ENCODE results near the gene CCDC158. TPM values are rescaled to one million over a fixed set of nuclear protein-coding genes. Genes with fewer than 3 reads are reported as not detected.

Gene CCDC158
- total RNA-seq, 1 donor from 2014 or later: not detected

GRCh38 chr4:76275486-76276124 is 145.3 kb downstream of the CCDC158 start:
- Mint-ChIP-seq H3K27ac (ENCODE audit: unreplicated experiment) (no peak overlapping the region), H3K27me3 (ENCODE audit: unreplicated experiment) (no peaks in the 10 kb centered on the region), H3K36me3 (ENCODE audit: unreplicated experiment) (no peaks in the 10 kb centered on the region), H3K4me3 (ENCODE audit: unreplicated experiment) (no peak overlapping the region), H3K9me3 (ENCODE audit: unreplicated experiment) (peaks cover 2% of the 10 kb centered on the region), H3K4me1 (ENCODE audit: low read depth, unreplicated experiment) (no peaks in the 10 kb centered on the region)
- no peak for TF ChIP-seq CTCF (IDR thresholded peaks at IDR 0.05; ENCODE audit: partially characterized antibody, unreplicated experiment)
- DNase-seq: no peak

- no peaks in the 10 kb centered on the region for H3K4me1 Mint-ChIP-seq (ENCODE audit: low read depth, unreplicated experiment)
- no peak overlapping the region for H3K4me3 Mint-ChIP-seq (ENCODE audit: unreplicated experiment)
- H3K36me3 Mint-ChIP-seq (ENCODE audit: unreplicated experiment): no peaks in the 10 kb centered on the region
- peaks cover 2% of the 10 kb centered on the region for H3K9me3 Mint-ChIP-seq (ENCODE audit: unreplicated experiment)
- no peaks in the 10 kb centered on the region for H3K27me3 Mint-ChIP-seq (ENCODE audit: unreplicated experiment)
- no peak overlapping the region for H3K27ac Mint-ChIP-seq (ENCODE audit: unreplicated experiment)
- TF ChIP-seq CTCF (IDR thresholded peaks at IDR 0.05; ENCODE audit: partially characterized antibody, unreplicated experiment): no peak
- no peak for DNase-seq
These were observed 147.9 kb downstream of the CCDC158 start for GRCh38 chr4:76272999-76273398.

DNA sequence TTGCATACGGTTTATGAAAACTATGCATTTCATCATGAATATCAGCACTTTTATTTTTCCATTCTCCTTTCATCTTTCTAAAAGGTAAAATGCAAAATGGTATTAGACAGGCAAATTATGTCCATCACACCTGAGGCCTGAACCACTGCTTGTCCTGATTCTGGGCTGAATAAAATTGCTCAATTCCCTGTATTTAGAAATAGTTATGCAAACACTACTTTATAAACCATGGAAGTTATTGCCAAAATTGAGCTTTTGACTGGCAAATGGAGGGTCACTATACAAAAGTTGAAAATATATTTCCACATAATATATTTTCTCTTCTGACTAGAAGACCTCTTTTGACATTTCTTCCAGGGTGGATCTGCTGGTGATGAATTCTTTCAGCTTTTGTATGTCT is 148.4 kb downstream of the CCDC158 start:
- DNase-seq: no peak
- Mint-ChIP-seq H3K4me1 (ENCODE audit: low read depth, unreplicated experiment) (no peaks in the 10 kb centered on the region), H3K36me3 (ENCODE audit: unreplicated experiment) (no peaks in the 10 kb centered on the region), H3K4me3 (ENCODE audit: unreplicated experiment) (no peak overlapping the region), H3K27ac (ENCODE audit: unreplicated experiment) (no peak overlapping the region), H3K9me3 (ENCODE audit: unreplicated experiment) (peaks cover 2% of the 10 kb centered on the region), H3K27me3 (ENCODE audit: unreplicated experiment) (no peaks in the 10 kb centered on the region)
- TF ChIP-seq CTCF (IDR thresholded peaks at IDR 0.05; ENCODE audit: partially characterized antibody, unreplicated experiment): no peak

DNA sequence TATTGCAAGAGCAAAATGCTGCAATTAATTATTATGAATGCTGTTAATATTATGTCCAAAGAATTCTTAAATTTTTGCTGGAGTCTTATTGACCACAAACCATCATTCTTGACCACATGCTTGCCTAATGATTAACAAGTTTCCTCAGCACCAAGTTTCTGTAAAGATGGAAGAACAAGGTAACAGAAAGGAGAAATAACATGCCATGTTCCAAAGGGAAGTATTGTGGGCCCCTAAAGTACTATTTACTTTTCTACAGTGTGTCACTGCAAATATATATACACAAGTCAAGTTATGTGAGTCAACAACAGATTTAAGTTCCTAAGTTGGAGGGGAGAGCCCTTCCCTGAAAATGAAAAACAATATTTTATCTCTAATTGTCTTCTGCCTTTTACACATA is 148.9 kb downstream of the CCDC158 start:
- no peak for TF ChIP-seq CTCF (IDR thresholded peaks at IDR 0.05; ENCODE audit: partially characterized antibody, unreplicated experiment)
- H3K4me3 Mint-ChIP-seq (ENCODE audit: unreplicated experiment): no peak overlapping the region
- H3K27ac Mint-ChIP-seq (ENCODE audit: unreplicated experiment): no peak overlapping the region
- peaks cover 2% of the 10 kb centered on the region for H3K9me3 Mint-ChIP-seq (ENCODE audit: unreplicated experiment)
- H3K27me3 Mint-ChIP-seq (ENCODE audit: unreplicated experiment): no peaks in the 10 kb centered on the region
- H3K36me3 Mint-ChIP-seq (ENCODE audit: unreplicated experiment): no peaks in the 10 kb centered on the region
- DNase-seq: no peak
- H3K4me1 Mint-ChIP-seq (ENCODE audit: low read depth, unreplicated experiment): no peaks in the 10 kb centered on the region

DNA sequence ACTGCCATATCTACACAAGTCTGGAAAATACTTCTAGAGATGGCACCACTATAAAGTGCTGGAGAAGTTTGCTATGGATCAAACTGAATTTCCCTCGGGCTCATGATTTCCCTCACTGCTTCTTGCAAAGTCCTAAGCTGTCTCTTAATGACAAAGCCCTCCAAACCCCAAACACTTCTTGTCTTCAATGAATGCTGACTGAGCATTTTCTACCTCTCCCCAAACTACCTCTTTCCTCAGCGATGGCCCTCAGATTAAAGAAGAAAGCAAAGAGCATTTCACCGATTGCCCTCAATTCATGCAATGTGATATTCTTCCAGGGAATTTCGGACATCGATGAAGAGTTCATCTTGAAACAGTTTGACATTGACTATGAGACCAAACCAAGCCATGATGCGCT is 149.7 kb downstream of the CCDC158 start:
- Mint-ChIP-seq H3K4me1 (ENCODE audit: low read depth, unreplicated experiment) (no peaks in the 10 kb centered on the region), H3K36me3 (ENCODE audit: unreplicated experiment) (no peaks in the 10 kb centered on the region), H3K27me3 (ENCODE audit: unreplicated experiment) (no peaks in the 10 kb centered on the region), H3K4me3 (ENCODE audit: unreplicated experiment) (no peak overlapping the region), H3K27ac (ENCODE audit: unreplicated experiment) (no peak overlapping the region), H3K9me3 (ENCODE audit: unreplicated experiment) (peaks cover 2% of the 10 kb centered on the region)
- no peak for TF ChIP-seq CTCF (IDR thresholded peaks at IDR 0.05; ENCODE audit: partially characterized antibody, unreplicated experiment)
- no peak for DNase-seq
